Stomach (tissue), 19 donors: ENCODE results near the gene TAAR2. TPM values are rescaled to one million over a fixed set of nuclear protein-coding genes. Genes with fewer than 3 reads are reported as not detected.
A peak's percentile ranks its signal among the peaks of the same experiment; 100 is the strongest.

ENCODE experiments used
- DNase-seq, 2 donors: peaks; one replicate each; pipeline versions ENCODE4 v3.0.0 to v3.0.0-alpha.2; 2013 to 2019
- H3K27ac ChIP-seq, 5 donors: fragments of 200-600 bp in 4 of 5; sonication (generic) in 4 of 5; one replicate each; pipeline ENCODE4 v1.5.1; 2013 to 2019; ENCODE audit warnings: mild to moderate bottlenecking in 1 of 5, moderate library complexity in 1 of 5
- H3K27me3 ChIP-seq, 3 donors: fragments of 200-600 bp; sonication (generic); one replicate each; pipeline ENCODE4 v1.5.1; 2017 to 2019; ENCODE audit warnings: mixed run types in 1 of 3
- H3K36me3 ChIP-seq, 4 donors: fragments of 200-600 bp; sonication (generic); 1 replicate in 3 of 4; 2 replicates in 1 of 4; pipeline ENCODE4 v1.5.1; 2016 to 2019
- H3K4me1 ChIP-seq, 4 donors: fragments of 200-600 bp; sonication (generic); one replicate each; pipeline ENCODE4 v1.5.1; 2016 to 2019
- H3K4me3 ChIP-seq, 4 donors: fragments of 200-600 bp; sonication (generic) in 3 of 4; one replicate each; pipeline ENCODE4 v1.5.1; 2016 to 2019; ENCODE audit warnings: mild to moderate bottlenecking in 1 of 4
- H3K9me3 ChIP-seq, 4 donors: fragments of 200-600 bp; sonication (generic); one replicate each; pipeline ENCODE4 v1.5.1; 2016 to 2019
- CTCF ChIP-seq, 7 experiments: fragments of 450-650 bp in 4 of 7; fragments of 200-600 bp in 3 of 7; sonication (generic) in 3 of 7; IDR thresholded peaks; one replicate each; pipeline ENCODE4 v1.5.1; 2016 to 2019; ENCODE audit warnings: antibody characterized with exemption in 7 of 7, control low read depth in 2 of 7, mild to moderate bottlenecking in 1 of 7
- EP300 ChIP-seq: sonication (generic); formaldehyde crosslinking; IDR thresholded peaks from one replicate; pipeline ENCODE4 v1.6.1; 2017; ENCODE audit warnings: antibody characterized with exemption
- POLR2A ChIP-seq, 4 donors: fragments of 450-650 bp; IDR thresholded peaks; one replicate each; pipeline ENCODE4 v1.6.1; 2016; ENCODE audit warnings: antibody characterized with exemption in 4 of 4, control low read depth in 2 of 4, mild to moderate bottlenecking in 1 of 4, moderate library complexity in 1 of 4
- POLR2AphosphoS5 ChIP-seq, 3 donors: sonication (generic); formaldehyde crosslinking; IDR thresholded peaks; one replicate each; pipeline ENCODE4 v1.6.1; 2016; ENCODE audit warnings: antibody characterized with exemption in 3 of 3
- WGBS, 5 donors: extraction: QIAGEN DNeasy Blood & Tissue Kit in 3 of 5; methylation state at CpG; one replicate each; pipeline versions ENCODE4 v1.1.5 to v1.1.7; 2013 to 2018; 5-methylcytosine and 5-hydroxymethylcytosine counted together
- intact Hi-C: fragments of 100-400 bp; cut with DNase I; formaldehyde crosslinking; loops from one replicate; pipeline ENCODE4 v1.15.1; 2023; ENCODE audit warnings: low total_unique reads
- long read RNA-seq, 10 donors: transcript quantifications; one replicate each; lab custom pipeline, GENCODE V29; 2026
- polyA plus RNA-seq, 3 donors: library from polyadenylated mRNA; stranded (reverse); fragments of 200-250 nt; gene quantifications; one replicate each; pipeline ENCODE4 v1.2.3, GENCODE V29; 2013
- total RNA-seq, 5 donors: library from RNA; depleted of rRNA; stranded (reverse); fragments of >200 nt; gene quantifications; one replicate each; pipeline versions ENCODE4 v1.1.0 to v1.2.3, GENCODE V29; 2014 to 2016
- donor health status: healthy with polysubstance abuse.
- donor health status: Bipolar disorder and iron deficiency.
- donor health status: healthy.

Gene TAAR2
- total RNA-seq = not detected
- polyA plus RNA-seq = not detected
- long read RNA-seq, donor 1 = 0 reads
- long read RNA-seq, donor 2 = 0 reads
- long read RNA-seq, donor 3 = 0 reads
- long read RNA-seq, donor 4 = 0 reads
- long read RNA-seq, donor 5 = 0 reads
- long read RNA-seq, donor 6 = 0 reads
- long read RNA-seq, donor 7 = 0 reads
- long read RNA-seq, donor 8 = 0 reads
- long read RNA-seq, donor 9 = 0 reads
- long read RNA-seq, donor 10 = 0 reads

GRCh38 chr6:132624175-132624574 is at the start of gene TAAR2:
Gene TAAR2, minus strand, starts transcription at chr6:132624275. Its CDS starts 0 bp downstream, at chr6:132624275.
- no peaks in the 10 kb centered on the region for H3K27me3 ChIP-seq
- TF ChIP-seq EP300 (no peak), POLR2AphosphoS5 (IDR thresholded peaks at IDR 0.05) (no peak), POLR2A (IDR thresholded peaks at IDR 0.05) (no peak), CTCF (IDR thresholded peaks at IDR 0.05) (no peak)
- no peak within 1 kb of the TSS for H3K27ac ChIP-seq
- WGBS, 5 donors = 83 to 97% (median 95%) methylated on average over 6 of the region's 6 CpGs
- H3K4me1 ChIP-seq = no peaks in the 10 kb centered on the region
- DNase-seq = no peak
- H3K9me3 ChIP-seq = peaks cover 0 to 10% (median 0%) of the 10 kb centered on the region in 4 donors
- intact Hi-C loops = no loop called here
- H3K4me3 ChIP-seq = no peak within 1 kb of the TSS
- no peaks in the 10 kb centered on the region for H3K36me3 ChIP-seq

GRCh38 chr6:132673376-132674094 is 49.5 kb upstream of the TAAR2 start:
- intact Hi-C loops = loop anchor here (5.0 kb wide), 1 partner anchor 146 kb away; no protein-coding TSS in a partner anchor

GRCh38 chr6:132671295-132671694 is 47.2 kb upstream of the TAAR2 start:
- DNase-seq = no peak
- TF ChIP-seq CTCF (IDR thresholded peaks at IDR 0.05) (no peak), POLR2A (IDR thresholded peaks at IDR 0.05) (no peak), EP300 (no peak)
- WGBS, 5 donors = 37 to 63% (median 54%) methylated on average over 1 of the region's 1 CpG
- Histone ChIP-seq H3K36me3 (no peaks in the 10 kb centered on the region), H3K4me1 (peaks cover 3 to 21% (median 9%) of the 10 kb centered on the region in 4 donors), H3K27me3 (no peaks in the 10 kb centered on the region), H3K9me3 (no peaks in the 10 kb centered on the region), H3K27ac (no peak overlapping the region), H3K4me3 (no peak overlapping the region)
- intact Hi-C loops = loop anchor here (5.0 kb wide), 1 partner anchor 144 kb away; no protein-coding TSS in a partner anchor

More at GRCh38 chr6:132673376-132674094, 49.5 kb upstream of the TAAR2 start:
- H3K36me3 ChIP-seq = no peaks in the 10 kb centered on the region
- 70 to 83% (median 79%) methylated on average over 10 of the region's 10 CpGs for WGBS, 5 donors
- H3K4me3 ChIP-seq = no peak overlapping the region
- H3K4me1 ChIP-seq = peaks cover 3 to 21% (median 9%) of the 10 kb centered on the region in 4 donors
- TF ChIP-seq POLR2AphosphoS5 (IDR thresholded peaks at IDR 0.05) (no peak), CTCF (IDR thresholded peaks at IDR 0.05) (no peak), POLR2A (IDR thresholded peaks at IDR 0.05) (no peak), EP300 (no peak)
- peak; percentile 7 to 35 for DNase-seq
- H3K27ac ChIP-seq = no peak overlapping the region
- H3K27me3 ChIP-seq = no peaks in the 10 kb centered on the region
- H3K9me3 ChIP-seq = no peaks in the 10 kb centered on the region

GRCh38 chr6:132669690-132670291 is 45.7 kb upstream of the TAAR2 start:
- TF ChIP-seq POLR2AphosphoS5 (IDR thresholded peaks at IDR 0.05) (peak in 1 of 3 donors; percentile 9), POLR2A (IDR thresholded peaks at IDR 0.05) (no peak), CTCF (IDR thresholded peaks at IDR 0.05) (peak in 5 of 7 experiments; percentile 17 to 61 (median 57)), EP300 (no peak)
- Histone ChIP-seq H3K9me3 (no peaks in the 10 kb centered on the region), H3K27ac (no peak overlapping the region), H3K27me3 (no peaks in the 10 kb centered on the region), H3K4me1 (peaks cover 3 to 21% (median 9%) of the 10 kb centered on the region in 4 donors), H3K4me3 (no peak overlapping the region), H3K36me3 (no peaks in the 10 kb centered on the region)
- intact Hi-C loops = loop anchor here (5.0 to 10.0 kb wide), 2 partner anchors 95 to 142 kb away; no protein-coding TSS in a partner anchor
- 1 to 5% (median 4%) methylated on average over 4 of the region's 4 CpGs for WGBS, 5 donors
- peak in 1 of 2 donors; percentile 64 for DNase-seq
